GM19023 (cell line): ENCODE data around the gene DGKI.

ENCODE experiments used
- ATAC-seq: cut with Tn5 transposase; IDR thresholded peaks from one replicate; pipeline ENCODE4 v1.9.1; 2021; ENCODE audit warnings: mild to moderate bottlenecking, moderate library complexity; ENCODE audit not compliant: unreplicated experiment

Gene DGKI

GRCh38 chr7:137441451-137441850, 405.3 kb downstream of the DGKI start:
- no peak for ATAC-seq

- ATAC-seq: no peak
Measured at GRCh38 chr7:137439829-137440825, 406.6 kb downstream of the DGKI start.

GRCh38 chr7:137434946-137435345, 411.8 kb downstream of the DGKI start:
- ATAC-seq: no peak

- no peak for ATAC-seq
Measured at GRCh38 chr7:137434530-137434929, 412.2 kb downstream of the DGKI start.

GRCh38 chr7:137423321-137423720, 423.5 kb downstream of the DGKI start:
- no peak for ATAC-seq

GRCh38 chr7:137421366-137421765, 425.4 kb downstream of the DGKI start:
- ATAC-seq: no peak

GRCh38 chr7:137418841-137419240, 427.9 kb downstream of the DGKI start:
- no peak for ATAC-seq

GRCh38 chr7:137417464-137417863, 429.3 kb downstream of the DGKI start:
- ATAC-seq: no peak

- ATAC-seq: no peak
Measured at GRCh38 chr7:137413901-137414300, 432.9 kb downstream of the DGKI start.

- ATAC-seq: no peak
Measured at GRCh38 chr7:137411446-137411845, 435.3 kb downstream of the DGKI start.

GRCh38 chr7:137408126-137408525, 438.6 kb downstream of the DGKI start:
- ATAC-seq: no peak

GRCh38 chr7:137407078-137407477, 439.7 kb downstream of the DGKI start:
- ATAC-seq: no peak

GRCh38 chr7:137404660-137405317, 442.0 kb downstream of the DGKI start:
- ATAC-seq: no peak

GRCh38 chr7:137403353-137403695, 443.4 kb downstream of the DGKI start:
- ATAC-seq: no peak

GRCh38 chr7:137402536-137403352, 444.0 kb downstream of the DGKI start:
- no peak for ATAC-seq

GRCh38 chr7:137399827-137400823, 446.6 kb downstream of the DGKI start:
- no peak for ATAC-seq

GRCh38 chr7:137396051-137396450, 450.7 kb downstream of the DGKI start:
- no peak for ATAC-seq

- no peak for ATAC-seq
Measured at GRCh38 chr7:137395420-137395819, 451.4 kb downstream of the DGKI start.

- no peak for ATAC-seq
Measured at GRCh38 chr7:137393570-137393969, 453.2 kb downstream of the DGKI start.

GRCh38 chr7:137390076-137390475, 456.7 kb downstream of the DGKI start:
- ATAC-seq: no peak
